HG02884 (cell line): ENCODE data around the gene FAM9C.
A peak's percentile ranks its signal among the peaks of the same experiment; 100 is the strongest.
"Not testable (repeated sequence)": the region's sequence is repeated elsewhere in the genome, so short reads cannot be mapped to it uniquely, and the experiment has no call there.

ENCODE experiments used
- ATAC-seq: cut with Tn5 transposase; IDR thresholded peaks from one replicate; pipeline ENCODE4 v1.9.1; 2021; ENCODE audit warnings: mild to moderate bottlenecking, moderate library complexity; ENCODE audit not compliant: unreplicated experiment

FAM9C gene

GRCh38 chrX:13044441-13044840 is at the start of gene FAM9C:
FAM9C (minus strand) TSS chrX:13044620; CDS start chrX:13043789, 831 bp downstream.
- no peak for ATAC-seq

GRCh38 chrX:13093529-13094140 is 49.2 kb upstream of the FAM9C start:
- no peak for ATAC-seq

GRCh38 chrX:13092455-13092941 is 48.1 kb upstream of the FAM9C start:
- peak; percentile 52 for ATAC-seq

- no peak for ATAC-seq
These were observed 46.8 kb upstream of the FAM9C start for GRCh38 chrX:13091111-13091765.

- no peak for ATAC-seq
These were observed 46.1 kb upstream of the FAM9C start for GRCh38 chrX:13090339-13091110.

GRCh38 chrX:13090027-13090338 is 45.6 kb upstream of the FAM9C start:
- no peak for ATAC-seq

DNA sequence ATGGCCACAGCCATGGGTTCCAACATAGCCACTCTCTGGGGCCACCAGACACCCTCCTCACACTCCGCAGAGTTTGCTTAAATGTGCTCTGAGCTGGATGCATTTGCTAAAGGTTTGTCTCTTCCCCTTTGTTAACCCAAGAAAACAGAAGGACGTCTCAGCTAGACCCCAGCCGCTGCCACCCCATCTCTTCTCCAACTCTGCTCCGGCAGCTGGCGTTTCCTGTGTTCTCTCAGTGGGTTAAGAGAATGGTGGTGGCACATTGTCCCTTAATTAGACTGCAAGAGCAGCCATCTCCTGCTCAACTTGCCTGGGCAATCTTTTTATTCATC is 43.7 kb upstream of the FAM9C start:
- no peak for ATAC-seq

DNA sequence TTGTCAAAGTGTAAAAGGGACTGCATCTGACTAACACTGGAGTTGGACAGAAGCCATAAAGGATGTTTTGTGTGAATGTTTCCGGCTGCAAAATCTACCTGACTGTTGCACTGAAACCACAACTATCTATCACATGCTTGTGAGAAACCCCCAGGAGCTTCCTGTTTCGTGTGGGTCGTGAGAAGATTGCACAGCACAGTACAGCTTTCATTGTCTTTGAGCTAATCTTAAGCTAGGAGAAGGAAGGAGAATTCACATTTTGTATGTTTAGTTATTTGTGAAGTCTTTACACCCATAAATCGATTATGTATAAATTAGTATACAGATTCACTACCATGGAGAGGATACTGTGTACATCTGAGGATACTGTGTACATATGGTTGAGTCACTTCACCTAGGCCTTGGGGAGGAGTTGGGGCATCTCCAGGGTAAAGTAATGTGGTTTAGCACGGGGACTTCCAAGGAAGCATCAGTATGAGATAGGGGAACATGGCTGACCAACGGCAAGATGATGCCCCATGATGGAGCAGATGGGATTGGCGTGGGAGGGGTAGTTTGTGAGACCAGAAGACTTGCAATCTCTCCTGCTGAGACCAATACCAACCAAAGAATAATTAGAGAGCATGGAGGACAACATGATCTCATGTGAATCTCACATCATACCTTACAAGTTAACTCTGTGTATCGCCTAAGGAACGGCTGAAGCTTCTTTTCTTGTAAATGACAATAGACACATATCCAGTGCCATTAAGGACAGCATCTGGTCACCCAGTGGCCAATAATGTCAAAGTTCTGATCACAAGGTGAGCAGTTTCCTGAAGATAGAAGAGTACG is 43.1 kb upstream of the FAM9C start:
- peak; percentile 47 for ATAC-seq

- not testable (repeated sequence) for ATAC-seq
These were observed 42.4 kb upstream of the FAM9C start for GRCh38 chrX:13086793-13087321.

DNA sequence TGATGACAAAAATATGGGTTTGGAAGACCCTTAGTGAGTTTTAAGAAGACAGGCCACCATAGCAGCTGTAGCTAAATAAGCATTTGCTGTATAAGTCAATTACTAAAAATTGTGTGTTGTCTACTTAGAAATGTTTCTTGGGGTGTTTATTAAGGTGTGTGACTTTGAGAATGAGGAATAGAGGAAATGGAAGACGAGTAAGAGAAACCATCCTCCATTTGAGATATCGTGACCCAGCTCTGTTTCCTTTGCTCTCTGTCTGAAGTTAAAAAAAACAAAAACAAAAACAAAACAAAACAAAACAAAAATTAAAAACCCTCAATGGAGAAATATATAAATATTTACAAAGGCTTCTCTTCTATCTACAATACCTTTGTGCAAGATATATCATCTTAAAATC is 41.7 kb upstream of the FAM9C start:
- no peak for ATAC-seq

DNA sequence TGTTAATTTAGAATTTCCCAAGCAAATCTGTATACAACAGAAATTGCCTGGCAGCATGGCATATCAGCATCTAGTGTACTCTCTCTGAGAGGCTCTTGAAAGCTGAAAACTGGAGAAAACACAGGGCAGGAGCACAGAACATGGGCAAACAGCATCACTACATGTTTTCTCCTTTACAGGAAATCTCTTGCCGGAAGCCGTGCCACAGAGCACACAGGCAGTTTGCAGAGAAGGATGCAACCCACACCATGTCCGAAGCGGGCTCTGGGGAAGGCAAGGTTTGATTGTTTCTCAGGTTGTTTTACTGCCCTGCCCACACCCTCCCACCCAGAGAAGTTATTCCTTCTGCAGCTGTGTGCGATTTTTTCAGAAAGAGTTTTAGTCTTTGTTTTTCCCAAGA is 41.1 kb upstream of the FAM9C start:
- ATAC-seq, result no peak

- ATAC-seq, result no peak
These were observed 40.2 kb upstream of the FAM9C start for GRCh38 chrX:13084611-13085010.

- not testable (repeated sequence) for ATAC-seq
These were observed 39.4 kb upstream of the FAM9C start for GRCh38 chrX:13083755-13084326.

GRCh38 chrX:13082206-13083065 is 38.0 kb upstream of the FAM9C start:
- ATAC-seq, result no peak

DNA sequence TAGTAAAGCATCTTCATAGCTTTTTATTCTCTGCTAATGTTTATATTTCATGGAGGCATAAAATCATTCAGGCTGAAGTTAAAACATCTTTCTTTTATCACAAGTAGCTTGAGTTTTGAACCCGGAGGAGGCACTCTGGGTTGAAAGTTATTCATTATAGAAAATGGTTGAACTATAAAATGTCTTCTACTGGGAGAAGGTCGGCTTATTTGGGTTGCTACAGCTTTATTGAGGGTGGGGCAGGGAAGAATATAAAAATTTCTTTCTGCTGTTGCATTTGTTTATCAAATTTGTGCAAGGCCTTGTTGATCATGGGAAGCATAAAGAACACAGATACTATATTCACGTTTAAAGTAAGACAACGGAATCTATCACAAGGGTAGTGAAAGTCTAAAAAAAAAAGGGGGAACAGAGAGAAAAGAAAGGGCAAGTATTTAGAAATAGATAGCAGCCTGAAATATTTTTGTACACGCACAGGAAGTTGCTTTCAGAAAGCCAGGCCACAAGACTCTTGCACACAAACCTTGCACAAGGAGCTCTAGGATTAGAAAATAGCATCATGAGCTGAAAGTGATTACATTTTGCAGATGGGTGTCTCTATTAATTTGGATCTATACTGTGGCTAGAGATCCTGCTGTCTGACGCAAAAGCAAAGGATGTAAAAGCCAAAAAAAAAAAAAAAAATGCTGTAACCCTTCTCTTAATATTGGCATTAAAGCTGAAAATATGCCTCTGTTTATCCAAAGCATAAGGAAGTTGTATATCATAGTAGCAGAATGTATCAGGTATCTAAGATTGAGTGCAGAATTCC is 37.2 kb upstream of the FAM9C start:
- ATAC-seq, result no peak

DNA sequence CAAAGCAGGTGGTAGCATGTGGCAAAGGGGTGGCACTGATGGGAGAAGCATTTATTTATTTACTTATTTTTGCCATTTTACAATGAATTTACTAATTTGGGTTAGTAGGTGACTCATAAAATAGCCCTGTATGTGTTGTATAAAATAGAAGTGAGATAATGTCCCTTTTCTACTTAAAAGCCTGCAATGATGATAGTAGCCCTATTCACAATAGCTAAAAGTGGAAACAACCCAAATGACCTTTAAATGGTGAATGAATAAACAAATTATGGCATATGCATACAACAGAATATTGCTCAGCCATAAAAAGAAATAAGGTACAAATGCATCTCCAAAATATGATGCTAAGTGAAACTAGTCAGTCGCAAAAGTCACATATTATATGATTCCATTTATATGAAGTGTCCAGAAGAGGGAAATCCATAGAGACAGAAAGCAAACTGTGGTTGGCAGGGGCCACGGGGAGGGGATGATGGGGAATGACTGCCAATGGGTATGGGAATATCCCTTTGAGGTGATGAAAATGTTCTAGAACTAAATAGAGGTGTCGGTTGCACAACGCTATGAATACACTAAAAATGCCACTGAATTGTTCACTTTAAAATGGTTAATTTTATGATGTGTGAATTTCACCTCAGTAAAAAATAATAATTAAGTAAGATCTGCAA is 35.8 kb upstream of the FAM9C start:
- ATAC-seq, result no peak

DNA sequence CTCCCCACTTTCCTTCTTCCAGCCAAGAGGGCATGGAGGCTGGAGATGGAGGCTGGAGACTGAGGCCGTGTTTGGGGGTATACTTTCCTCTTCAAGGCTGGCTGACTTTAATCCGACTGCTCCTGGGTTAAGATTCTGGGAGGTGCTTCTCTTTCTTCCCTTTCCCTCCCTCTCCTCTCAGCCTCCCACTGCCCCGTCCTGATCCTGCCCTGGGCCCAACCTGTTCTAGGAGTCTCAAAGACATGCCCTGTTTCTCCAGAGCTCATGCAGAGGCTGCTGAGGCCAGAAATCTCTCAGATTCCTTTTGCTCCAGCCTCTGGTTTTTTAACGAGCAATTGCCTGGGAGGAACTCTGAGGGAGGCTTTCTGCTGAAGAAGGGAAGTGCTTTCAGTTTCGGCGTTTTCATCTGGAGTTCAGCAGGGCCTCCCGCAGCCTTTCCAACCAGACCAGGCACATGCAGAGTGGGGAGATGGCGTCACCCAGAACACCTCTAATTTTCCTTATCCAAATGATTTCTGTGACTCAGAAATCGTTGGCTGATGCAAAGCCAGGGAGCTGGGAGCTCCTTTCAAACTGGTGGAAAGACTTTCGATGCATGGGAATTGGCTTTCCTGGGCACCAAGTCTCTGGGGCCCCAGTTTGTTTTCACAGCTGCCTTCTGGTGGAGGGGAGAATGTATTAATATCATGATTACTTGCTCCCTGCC is 34.5 kb upstream of the FAM9C start:
- no peak for ATAC-seq

- ATAC-seq, result no peak
These were observed 32.7 kb upstream of the FAM9C start for GRCh38 chrX:13077168-13077567.
